B cell (primary cell): ENCODE data around the gene WDR27.

Experiments
- CTCF ChIP-seq: fragments of 200-600 bp; IDR thresholded peaks from one replicate; pipeline ENCODE4 v1.8.0; 2022; ENCODE audit warnings: antibody characterized with exemption, mild to moderate bottlenecking
- EZH2 ChIP-seq: IDR thresholded peaks from 2 replicates; pipeline ENCODE4 v1.6.1; 2012; ENCODE audit warnings: borderline replicate concordance, low read depth, mild to moderate bottlenecking, moderate library complexity, low read length; ENCODE audit not compliant: insufficient read depth, poor library complexity, severe bottlenecking

GRCh38 chr6:169702840-169703246 is 1.0 kb upstream of the WDR27 start:
- no peak for TF ChIP-seq CTCF
- no peak for TF ChIP-seq EZH2
